Retina (tissue), 1 donor: ENCODE measurements around the gene PRR29.
"Not testable (repeated sequence)": the region's sequence is repeated elsewhere in the genome, so short reads cannot be mapped to it uniquely, and the experiment has no call there.

Source experiments
- DNase-seq: peaks from one replicate; pipeline ENCODE4 v3.0.0-alpha.2; 2016

Gene PRR29

GRCh38 chr17:63975541-63976092, 22.5 kb upstream of the PRR29 start:
- DNase-seq: no peak

DNA sequence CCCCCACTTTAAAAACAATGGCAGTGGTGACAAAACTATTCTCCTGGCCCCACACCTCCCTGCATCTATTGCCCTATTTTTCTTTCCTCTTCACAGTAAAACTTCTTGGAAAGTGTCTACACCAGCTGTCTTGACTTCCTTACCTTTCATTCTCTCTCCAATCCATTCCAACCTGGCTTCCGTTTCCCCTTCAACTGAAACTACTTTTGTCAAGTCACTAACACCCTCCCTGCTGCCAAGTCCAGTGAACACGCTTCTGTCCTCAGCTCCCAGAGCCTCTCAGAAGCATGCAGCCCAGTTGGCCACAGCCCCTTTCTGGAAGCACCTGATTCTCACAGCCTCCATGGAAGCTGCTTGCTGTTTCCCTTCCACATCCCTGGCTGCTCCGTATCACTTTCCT, 21.4 kb upstream of the PRR29 start:
- no peak for DNase-seq

DNA sequence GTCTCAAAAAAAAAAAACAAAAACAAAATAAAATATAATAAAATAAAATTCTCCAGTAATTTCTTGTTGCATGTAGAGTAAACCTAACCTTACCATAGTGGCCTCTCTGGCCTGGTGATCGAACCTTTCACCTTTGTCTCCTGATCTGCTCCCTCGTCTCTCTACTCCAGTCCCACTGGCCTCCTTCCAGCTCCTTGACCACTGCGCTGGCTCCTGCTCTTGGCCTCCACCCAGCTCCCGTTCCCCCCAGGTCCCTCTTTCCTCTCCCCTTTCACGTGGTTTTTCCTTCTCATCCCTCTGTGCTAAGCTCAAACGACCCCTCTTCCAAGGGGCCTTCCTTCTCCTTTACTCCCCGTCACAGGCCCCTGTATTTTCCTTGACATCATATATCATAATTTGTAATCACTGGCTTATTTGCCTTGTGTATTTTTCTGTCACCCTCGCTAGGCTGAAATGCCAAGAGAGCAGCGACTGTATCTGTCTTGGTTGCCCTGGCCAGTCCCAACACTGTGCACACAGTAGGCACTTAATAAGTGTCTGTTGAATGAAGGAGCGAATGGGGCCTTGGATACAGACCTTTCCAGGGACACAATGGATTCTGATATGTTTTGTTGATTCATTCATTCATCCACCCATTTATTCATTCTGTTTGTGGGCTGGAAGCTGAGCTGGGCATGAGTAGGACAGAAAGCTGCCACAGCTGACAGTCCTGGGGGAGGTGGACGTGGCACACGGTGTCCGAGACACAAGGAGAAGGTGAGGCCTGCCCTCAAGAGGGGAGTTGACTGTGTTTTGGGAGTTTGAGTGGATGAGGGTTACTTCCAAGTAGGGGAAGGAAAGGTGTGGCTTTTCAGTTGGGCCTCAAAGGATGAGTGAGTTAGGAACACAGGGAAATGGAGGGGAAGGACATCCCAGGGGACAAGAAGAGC, 19.6 kb upstream of the PRR29 start:
- no peak for DNase-seq

GRCh38 chr17:63982641-63983040, 15.5 kb upstream of the PRR29 start:
- not testable (repeated sequence) for DNase-seq

- no peak for DNase-seq
These were observed 14.8 kb upstream of the PRR29 start for GRCh38 chr17:63983320-63983719.

DNA sequence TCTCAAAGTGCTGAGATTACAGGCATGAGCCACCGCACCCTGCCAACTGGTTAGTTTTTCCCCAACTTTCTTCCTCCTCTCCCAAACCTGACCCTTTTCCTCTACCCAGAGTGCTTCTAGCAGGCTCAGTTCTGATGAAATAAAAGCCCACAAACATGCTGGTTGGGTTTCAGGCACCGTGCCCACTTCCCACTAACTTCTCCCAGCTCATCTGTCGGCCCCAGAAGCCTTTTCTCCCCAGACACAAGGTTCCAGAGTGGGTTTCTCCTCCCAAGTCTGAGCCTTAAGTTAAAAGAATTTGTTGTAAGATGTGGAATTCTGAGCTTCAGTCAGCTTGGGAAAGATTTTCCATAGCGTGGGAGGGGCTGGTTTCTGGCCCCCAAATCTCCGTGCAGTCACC, 13.9 kb upstream of the PRR29 start:
- no peak for DNase-seq

GRCh38 chr17:63984651-63985386, 13.3 kb upstream of the PRR29 start:
- no peak for DNase-seq

DNA sequence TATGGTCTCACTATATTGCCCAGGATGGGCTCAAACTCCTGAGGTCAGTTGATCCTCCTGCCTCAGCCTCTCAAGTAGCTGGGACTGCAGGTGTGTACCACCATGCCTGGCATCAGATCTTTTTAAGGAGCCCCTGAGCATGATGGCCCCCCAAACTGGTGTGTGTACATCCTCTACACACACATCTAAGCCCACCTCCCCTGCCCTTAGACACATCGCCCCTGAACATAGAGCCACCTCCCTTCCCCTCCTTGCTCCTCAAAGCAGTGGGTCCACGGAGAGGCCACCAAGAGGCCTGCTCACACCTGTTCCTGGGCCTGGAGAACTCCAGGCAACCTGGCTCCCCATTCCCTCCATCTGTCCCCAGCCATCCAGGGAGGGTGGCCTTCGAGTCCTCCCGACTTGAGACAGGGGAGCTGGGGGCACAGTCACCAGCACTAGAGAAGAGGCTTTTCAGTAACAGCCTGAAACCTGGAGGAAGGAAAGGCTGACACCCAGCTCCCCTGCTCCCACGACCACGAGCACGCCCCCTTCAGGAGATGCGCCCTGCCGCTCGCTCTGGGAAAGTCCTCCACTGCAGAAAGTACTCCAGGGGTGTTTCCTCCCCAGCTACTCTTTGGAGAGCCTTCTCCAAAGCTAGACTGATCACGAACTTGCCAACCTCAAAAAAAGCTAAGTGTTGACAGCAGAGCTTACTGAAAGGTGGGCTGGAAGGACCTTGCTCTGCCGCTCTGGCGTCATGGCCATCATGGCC, 12.6 kb upstream of the PRR29 start:
- DNase-seq: no peak

DNA sequence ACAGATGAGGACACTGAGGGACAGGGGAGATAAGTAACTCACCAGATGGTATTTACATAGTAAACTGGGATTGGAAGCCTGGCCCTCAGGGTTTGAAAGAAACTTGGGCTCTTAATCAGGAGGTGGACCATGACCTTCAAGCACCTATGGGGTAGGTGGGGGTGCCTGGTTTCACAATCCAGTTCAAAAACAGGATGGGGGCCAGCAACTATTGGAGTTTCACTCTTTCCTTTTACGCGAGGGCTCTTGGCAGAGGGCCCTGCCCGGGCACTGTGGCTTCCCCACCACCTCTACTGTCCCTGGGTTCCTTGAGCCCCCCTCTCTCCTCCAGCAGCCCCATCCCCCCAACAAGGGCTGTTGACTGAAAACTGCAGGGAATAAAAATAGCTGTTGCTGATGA, 11.3 kb upstream of the PRR29 start:
- no peak for DNase-seq

- DNase-seq: no peak
These were observed 10.7 kb upstream of the PRR29 start for GRCh38 chr17:63987221-63988126.

DNA sequence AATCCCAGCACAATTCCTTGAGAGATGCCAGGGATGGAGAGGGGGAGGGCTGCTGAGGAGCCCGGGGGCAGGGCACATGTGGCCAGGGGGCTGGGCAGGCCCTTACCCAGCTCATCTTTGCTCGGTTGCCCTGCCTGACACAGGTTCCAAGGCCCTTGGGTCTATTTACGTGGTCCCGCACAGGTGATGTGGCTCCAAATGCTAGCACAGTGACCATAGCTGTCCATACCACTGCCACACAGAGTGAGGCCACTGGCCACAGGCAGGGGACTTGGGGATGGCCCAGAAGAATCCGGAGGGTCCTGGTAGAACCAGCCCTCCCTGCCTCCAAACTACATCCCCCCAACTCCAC, 10.0 kb upstream of the PRR29 start:
- DNase-seq: no peak

DNA sequence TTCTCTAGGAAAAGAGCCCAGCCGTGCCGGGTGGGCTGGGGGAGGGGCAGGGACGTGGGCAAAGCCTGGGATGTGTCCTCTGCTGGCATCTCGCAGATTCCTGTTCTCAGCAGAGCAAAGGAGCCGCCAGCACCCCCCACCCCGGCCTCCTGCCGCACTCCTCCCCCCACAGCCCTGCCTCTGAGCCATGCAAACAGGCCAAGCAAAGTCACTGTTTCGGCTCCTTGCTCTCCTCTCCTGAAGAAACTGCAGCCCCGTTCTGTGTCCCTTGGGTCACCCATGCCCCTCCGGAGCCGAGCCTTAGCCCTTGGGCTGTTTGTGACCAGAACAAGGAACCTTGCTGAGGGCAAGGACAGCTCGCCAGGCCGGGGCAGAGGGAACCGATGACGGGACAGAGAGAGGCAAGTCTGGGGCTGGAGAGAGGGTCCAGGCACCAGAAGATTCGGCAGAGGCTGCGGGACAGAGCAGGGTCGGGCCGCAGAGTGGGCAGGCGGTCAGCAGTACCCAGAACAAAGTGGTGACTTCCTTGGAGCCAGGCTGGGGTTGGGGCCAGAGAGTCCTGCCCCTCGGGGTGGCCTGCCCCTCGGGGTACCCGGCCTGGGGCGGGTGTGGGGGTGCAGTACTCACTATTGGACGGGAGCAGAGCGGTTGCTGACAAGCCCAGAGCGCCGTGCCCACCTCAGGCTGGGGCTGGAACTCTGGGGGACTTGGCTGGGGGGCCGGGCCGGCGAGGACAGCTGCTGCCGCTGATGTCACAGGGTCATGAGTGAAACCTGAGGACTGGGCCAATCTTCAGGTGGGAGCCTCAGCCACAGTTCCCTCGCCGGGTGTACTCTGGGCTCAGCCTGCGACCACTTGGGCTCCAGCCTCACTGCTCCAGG, 9.2 kb upstream of the PRR29 start:
- DNase-seq: peak; percentile 44

DNA sequence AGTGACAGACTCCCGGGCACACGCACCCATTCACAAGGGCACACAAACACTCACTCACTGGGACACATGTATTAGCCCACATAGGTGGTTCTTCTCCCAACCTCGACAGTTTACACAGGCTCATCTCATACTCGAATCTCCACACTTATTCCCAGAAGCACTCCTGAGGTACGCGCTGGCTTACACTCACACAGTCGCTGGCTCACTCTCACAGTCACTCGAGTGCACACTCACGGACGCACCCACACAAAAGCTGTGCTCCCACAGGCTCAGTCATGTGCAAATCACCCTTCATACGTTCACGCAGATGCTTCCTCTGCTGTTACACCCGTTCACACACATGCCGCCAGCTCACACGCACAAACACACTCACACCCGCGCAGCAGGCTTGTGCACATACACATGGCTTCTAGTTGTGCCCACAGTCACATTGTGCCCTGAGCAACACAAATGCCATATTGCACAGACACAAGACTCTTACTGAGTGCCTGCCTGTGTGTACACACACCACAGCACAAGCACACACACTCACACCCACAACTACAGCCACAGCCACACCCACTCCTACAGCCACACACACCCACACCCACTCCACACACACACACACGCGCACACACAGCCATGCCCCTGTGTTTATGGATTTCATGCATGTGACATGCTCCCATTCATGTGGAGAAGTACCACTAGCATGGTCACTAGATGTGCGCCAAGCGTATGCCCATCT, 8.4 kb upstream of the PRR29 start:
- DNase-seq: no peak

- no peak for DNase-seq
These were observed 6.5 kb upstream of the PRR29 start for GRCh38 chr17:63991611-63992010.

GRCh38 chr17:63993368-63993985, 4.7 kb upstream of the PRR29 start:
- DNase-seq: no peak

- DNase-seq: no peak
These were observed 2.5 kb upstream of the PRR29 start for GRCh38 chr17:63995626-63996025.

DNA sequence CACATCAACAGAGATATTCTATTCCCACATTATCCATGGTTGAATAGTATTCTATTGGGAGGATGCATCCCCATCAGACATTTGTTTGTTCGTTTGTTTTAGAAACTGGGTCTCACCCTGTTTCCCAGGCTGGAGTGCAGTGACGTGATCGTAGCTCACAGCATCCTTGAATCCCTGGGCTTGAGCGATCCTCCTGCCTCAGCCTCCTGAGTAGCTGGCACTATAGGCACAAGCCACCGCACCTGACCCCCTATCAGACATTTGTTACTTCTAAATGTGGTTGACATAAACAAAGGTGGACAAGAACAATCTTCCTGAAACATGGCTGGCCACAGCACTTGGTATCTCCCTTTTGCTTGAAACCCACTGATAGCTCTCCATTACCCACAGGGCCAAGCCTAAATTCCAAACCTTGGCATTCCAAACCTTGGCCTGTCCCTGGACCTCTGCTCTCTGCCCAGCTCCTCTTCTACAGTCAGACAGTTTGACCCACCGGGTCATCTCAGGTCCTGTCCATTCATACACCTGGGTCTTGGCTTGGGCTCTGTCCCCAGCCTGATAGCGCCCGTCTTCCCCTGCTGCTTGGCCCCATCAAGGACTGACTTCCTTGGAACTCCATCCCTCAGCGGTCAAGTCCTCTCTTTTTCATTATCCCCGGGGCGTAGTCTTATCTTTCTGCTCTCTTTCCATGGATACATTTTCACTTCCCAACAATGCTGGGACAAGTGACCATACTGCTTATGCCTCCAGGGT, 1.5 kb upstream of the PRR29 start:
- no peak for DNase-seq

DNA sequence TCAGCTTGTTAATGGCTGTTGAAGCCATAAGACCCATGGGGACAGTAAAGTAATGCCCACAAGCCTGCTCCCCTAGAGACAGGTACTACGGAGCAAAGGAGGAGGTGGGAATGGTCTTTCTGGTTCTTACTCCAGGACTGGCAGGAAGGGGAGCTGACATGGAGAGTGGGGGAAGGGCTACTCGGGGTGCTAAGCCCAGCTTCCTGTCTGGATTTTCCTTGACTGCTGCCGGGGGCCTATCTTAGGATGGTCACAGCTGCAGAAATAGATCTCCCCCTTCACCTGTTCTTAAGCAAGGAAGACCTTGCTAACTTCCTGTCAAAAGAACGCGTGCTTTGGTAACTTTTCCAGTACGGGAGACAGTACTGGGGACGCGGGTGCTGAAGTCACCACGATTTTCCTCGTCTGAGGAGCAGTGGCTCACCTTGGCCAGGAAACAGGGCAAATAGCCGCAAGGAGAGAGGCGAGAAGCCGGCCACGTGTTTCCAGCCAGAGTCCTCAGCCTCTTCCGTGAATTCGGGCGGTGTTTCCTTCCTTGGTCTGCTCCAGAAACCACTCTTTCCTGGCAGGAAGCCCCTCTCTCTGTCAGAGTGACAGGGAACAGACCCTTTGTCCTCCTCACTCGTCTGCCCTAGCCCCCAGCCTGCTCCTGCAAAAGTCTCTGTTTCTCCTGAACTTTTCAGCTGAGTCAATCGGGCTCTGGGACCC, 656 bp upstream of the PRR29 start:
- DNase-seq: no peak
